H9 (cell line): ENCODE results near the gene KRT12. TPM values are rescaled to one million over a fixed set of nuclear protein-coding genes. Genes with fewer than 3 reads are reported as not detected.

Experiments
- DNase-seq: peaks from one replicate; pipeline ENCODE4 v3.0.0-alpha.2; 2017
- H2AFZ ChIP-seq: one replicate; pipeline ENCODE4 v1.6.1; 2013; ENCODE audit warnings: mild to moderate bottlenecking, low read length, control low read depth, moderate library complexity
- H2AK5ac ChIP-seq: 2 replicates; pipeline ENCODE4 v1.6.1; 2013; ENCODE audit warnings: low read length, control low read depth, mixed read lengths; ENCODE audit not compliant: insufficient read length
- H2BK120ac ChIP-seq: one replicate; pipeline ENCODE4 v1.6.1; 2013; ENCODE audit warnings: low read depth, mild to moderate bottlenecking, low read length, control low read depth, inconsistent platforms; ENCODE audit not compliant: poor library complexity, severe bottlenecking
- H2BK12ac ChIP-seq: 2 replicates; pipeline ENCODE4 v1.6.1; 2013; ENCODE audit warnings: low read length, control low read depth, mixed read lengths, low read depth; ENCODE audit not compliant: insufficient read length
- H2BK15ac ChIP-seq: 2 replicates; pipeline ENCODE4 v1.6.1; 2013; ENCODE audit warnings: low read depth, low read length, control low read depth
- H2BK20ac ChIP-seq: one replicate; pipeline ENCODE4 v1.6.1; 2013; ENCODE audit warnings: low read depth, mild to moderate bottlenecking, low read length, control low read depth, inconsistent platforms; ENCODE audit not compliant: poor library complexity, severe bottlenecking
- H2BK5ac ChIP-seq: 2 replicates; pipeline ENCODE4 v1.6.1; 2013; ENCODE audit warnings: low read length, control low read depth, mixed read lengths; ENCODE audit not compliant: insufficient read length
- H3K14ac ChIP-seq: 2 replicates; pipeline ENCODE4 v1.6.1; 2013; ENCODE audit warnings: low read length, control low read depth; ENCODE audit not compliant: insufficient read depth
- H3K18ac ChIP-seq: 2 replicates; pipeline ENCODE4 v1.6.1; 2013; ENCODE audit warnings: low read depth, mild to moderate bottlenecking, mixed read lengths, low read length, control low read depth; ENCODE audit not compliant: insufficient read length
- H3K23ac ChIP-seq: 2 replicates; pipeline ENCODE4 v1.6.1; 2013; ENCODE audit warnings: low read length, control low read depth, mixed read lengths, low read depth; ENCODE audit not compliant: insufficient read length
- H3K23me2 ChIP-seq: 2 replicates; pipeline ENCODE4 v1.6.1; 2013; ENCODE audit warnings: low read depth, mild to moderate bottlenecking, mixed read lengths, low read length, control low read depth; ENCODE audit not compliant: insufficient read length, poor library complexity, severe bottlenecking
- H3K27ac ChIP-seq: 2 replicates; pipeline ENCODE4 v1.5.1; 2013; ENCODE audit warnings: low read length, control low read depth, mixed read lengths, low read depth; ENCODE audit not compliant: insufficient read length
- H3K27me3 ChIP-seq: 2 replicates; pipeline ENCODE4 v1.6.1; 2013; ENCODE audit warnings: low read length, control low read depth, inconsistent platforms; ENCODE audit not compliant: insufficient read depth
- H3K4ac ChIP-seq: 2 replicates; pipeline ENCODE4 v1.6.1; 2013; ENCODE audit warnings: low read depth, mild to moderate bottlenecking, control low read depth, inconsistent platforms, low read length, moderate library complexity
- H3K4me1 ChIP-seq: 2 replicates; pipeline ENCODE4 v1.6.1; 2013; ENCODE audit warnings: low read length, control low read depth, inconsistent platforms; ENCODE audit not compliant: insufficient read depth
- H3K4me2 ChIP-seq: 2 replicates; pipeline ENCODE4 v1.6.1; 2013; ENCODE audit warnings: low read length, control low read depth, mixed read lengths; ENCODE audit not compliant: insufficient read length, insufficient read depth
- H3K56ac ChIP-seq: 2 replicates; pipeline ENCODE4 v1.6.1; 2013; ENCODE audit warnings: low read depth, mild to moderate bottlenecking, mixed read lengths, low read length, control low read depth; ENCODE audit not compliant: insufficient read length
- H3K79me1 ChIP-seq: 2 replicates; pipeline ENCODE4 v1.6.1; 2013; ENCODE audit warnings: low read depth, mild to moderate bottlenecking, moderate library complexity, low read length, control low read depth, inconsistent platforms; ENCODE audit not compliant: insufficient read depth, poor library complexity, severe bottlenecking
- H3K79me2 ChIP-seq: 2 replicates; pipeline ENCODE4 v1.6.1; 2013; ENCODE audit warnings: low read length, control low read depth, inconsistent platforms; ENCODE audit not compliant: insufficient read depth
- H3K9ac ChIP-seq: 2 replicates; pipeline ENCODE4 v1.6.1; 2013; ENCODE audit warnings: low read length, control low read depth, mixed read lengths; ENCODE audit not compliant: insufficient read length; ENCODE audit errors: extremely low read depth
- H3K9me3 ChIP-seq: one replicate; pipeline ENCODE4 v1.6.1; 2013; ENCODE audit warnings: low read depth, low read length, inconsistent platforms; ENCODE audit not compliant: control insufficient read depth
- H3T11ph ChIP-seq: one replicate; pipeline ENCODE4 v1.6.1; 2013; ENCODE audit warnings: mild to moderate bottlenecking, low read length, control low read depth, inconsistent platforms
- H4K20me1 ChIP-seq: one replicate; pipeline ENCODE4 v1.6.1; 2013; ENCODE audit not compliant: control insufficient read depth, insufficient read length, insufficient read depth
- H4K5ac ChIP-seq: 2 replicates; pipeline ENCODE4 v1.6.1; 2013; ENCODE audit warnings: low read depth, mild to moderate bottlenecking, mixed read lengths, low read length, control low read depth; ENCODE audit not compliant: insufficient read length
- H4K8ac ChIP-seq: replicated peaks from 2 replicates; pipeline ENCODE4 v1.6.1; 2013; ENCODE audit warnings: low read length, control low read depth, mixed read lengths, low read depth; ENCODE audit not compliant: insufficient read length
- H4K91ac ChIP-seq: 2 replicates; pipeline ENCODE4 v1.6.1; 2013; ENCODE audit warnings: low read depth, mild to moderate bottlenecking, moderate library complexity, mixed read lengths, low read length, control low read depth; ENCODE audit not compliant: insufficient read length
- H3K27ac Mint-ChIP-seq, 3 experiments: 2 replicates in 2 of 3; 3 replicates in 1 of 3; pipeline ENCODE4 v1.8.0; 2020 to 2021; ENCODE audit warnings: mixed read lengths in 3 of 3, mild to moderate bottlenecking in 1 of 3, moderate library complexity in 1 of 3
- H3K27me3 Mint-ChIP-seq: 2 replicates; pipeline ENCODE4 v1.8.0; 2021; ENCODE audit warnings: low read depth, mild to moderate bottlenecking, moderate library complexity, mixed read lengths
- H3K36me3 Mint-ChIP-seq, 3 experiments: 2 replicates in 2 of 3; 3 replicates in 1 of 3; pipeline ENCODE4 v1.8.0; 2020 to 2021; ENCODE audit warnings: low read depth in 3 of 3, mixed read lengths in 3 of 3; ENCODE audit not compliant: insufficient read depth in 1 of 3
- H3K4me1 Mint-ChIP-seq, 2 experiments: 2 replicates each; pipeline ENCODE4 v1.8.0; 2020; ENCODE audit warnings: mixed read lengths in 2 of 2
- H3K4me3 Mint-ChIP-seq, 2 experiments: 2 replicates in 1 of 2; 3 replicates in 1 of 2; pipeline ENCODE4 v1.8.0; 2020 to 2021; ENCODE audit warnings: mild to moderate bottlenecking in 2 of 2, mixed read lengths in 2 of 2, moderate library complexity in 1 of 2
- H3K9me3 Mint-ChIP-seq, 2 experiments: 2 replicates in 1 of 2; 3 replicates in 1 of 2; pipeline ENCODE4 v1.8.0; 2020; ENCODE audit warnings: mild to moderate bottlenecking in 2 of 2, mixed read lengths in 2 of 2, moderate library complexity in 1 of 2
- CTCF ChIP-seq: fragments of 200-600 bp; sonication (generic); conservative IDR thresholded peaks from 3 replicates; pipeline ENCODE4 v1.8.0; 2021; ENCODE audit warnings: antibody characterized with exemption, mild to moderate bottlenecking
- total RNA-seq: library from RNA; stranded (reverse); gene quantifications from 2 replicates; pipeline ENCODE4 v1.2.1, GENCODE V29; 2021

Gene KRT12
- total RNA-seq, 1 experiment from 2014 or later: not detected

- H4K5ac ChIP-seq: no peak overlapping the region
- no peak overlapping the region for H4K91ac ChIP-seq
- no peak overlapping the region for H3K9ac ChIP-seq
- Mint-ChIP-seq H3K4me1 (peaks cover 0 to 8% of the 10 kb centered on the region in 2 experiments; a peak in 1 of 4 replicates), H3K27me3 (peaks cover 79% of the 10 kb centered on the region), H3K36me3 (peaks cover 0 to 13% (median 10%) of the 10 kb centered on the region in 3 experiments; a peak in 5 of 7 replicates), H3K27ac (no peak overlapping the region), H3K9me3 (no peaks in the 10 kb centered on the region), H3K4me3 (no peak overlapping the region)
- H3K23ac ChIP-seq: no peak overlapping the region
- no peak overlapping the region for H3K4ac ChIP-seq
- H3K18ac ChIP-seq: no peak overlapping the region
- no peak overlapping the region for H3T11ph ChIP-seq
- H2BK120ac ChIP-seq: no peak overlapping the region
- no peak overlapping the region for H3K4me2 ChIP-seq
- DNase-seq: no peak
- no peaks in the 10 kb centered on the region for H3K9me3 ChIP-seq
- H3K14ac ChIP-seq: no peak overlapping the region
- H3K23me2 ChIP-seq: peaks cover 3% of the 10 kb centered on the region
- H2AFZ ChIP-seq: no peak overlapping the region
- H3K27ac ChIP-seq: no peak overlapping the region
- no peak overlapping the region for H2BK5ac ChIP-seq
- H3K56ac ChIP-seq: no peak overlapping the region
- no peaks in the 10 kb centered on the region for H3K27me3 ChIP-seq
- H4K8ac ChIP-seq: no peak overlapping the region
- no peaks in the 10 kb centered on the region for H3K79me1 ChIP-seq
- no peak for TF ChIP-seq CTCF
- no peak overlapping the region for H2BK20ac ChIP-seq
- H4K20me1 ChIP-seq: no peaks in the 10 kb centered on the region
- H3K79me2 ChIP-seq: no peaks in the 10 kb centered on the region
- H2BK12ac ChIP-seq: no peak overlapping the region
- H3K4me1 ChIP-seq: no peaks in the 10 kb centered on the region
- no peak overlapping the region for H2BK15ac ChIP-seq
- no peak overlapping the region for H2AK5ac ChIP-seq
Measured at GRCh38 chr17:40821536-40821935, 45.5 kb downstream of the KRT12 start.
